Activated CD4-positive, alpha-beta T cell treated with anti-CD3 and anti-CD28 coated beads, Interleukin-10, Interleukin-2, amounts not matched to agents 100 ng/mL and 50 ng/mL, durations not matched to agents 16 hours and 8 hours (primary cell): ENCODE data around the gene COX7B.

Source experiments
- DNase-seq: peaks from one replicate; pipeline ENCODE4 v3.0.0-alpha.2; 2020

COX7B gene

GRCh38 chrX:77945910-77946545 is 46.8 kb downstream of the COX7B start:
- DNase-seq, result no peak

- no peak for DNase-seq
These were observed 47.3 kb downstream of the COX7B start for GRCh38 chrX:77946571-77946970.

DNA sequence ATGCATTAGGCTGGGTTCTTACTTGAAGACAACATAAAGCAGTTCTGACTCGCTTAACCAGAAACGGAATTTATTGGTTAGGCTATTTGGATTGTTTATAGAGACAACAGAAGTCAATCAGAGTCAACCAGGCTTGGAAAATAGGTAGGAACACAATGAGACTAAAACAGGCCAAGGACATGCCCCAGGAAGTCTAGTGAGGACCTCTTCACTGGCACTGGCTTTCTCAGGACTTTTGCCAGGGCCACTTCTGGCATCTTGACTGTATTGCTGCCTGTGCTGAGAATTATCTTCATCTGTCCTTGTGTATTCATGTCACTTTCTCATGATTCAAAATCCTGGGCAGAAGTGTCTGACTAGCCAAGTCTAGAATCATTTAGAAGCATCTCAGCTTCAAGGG is 50.6 kb downstream of the COX7B start:
- DNase-seq, result no peak

- DNase-seq, result no peak
These were observed 52.9 kb downstream of the COX7B start for GRCh38 chrX:77952173-77952572.

- no peak for DNase-seq
These were observed 54.0 kb downstream of the COX7B start for GRCh38 chrX:77953302-77953701.

DNA sequence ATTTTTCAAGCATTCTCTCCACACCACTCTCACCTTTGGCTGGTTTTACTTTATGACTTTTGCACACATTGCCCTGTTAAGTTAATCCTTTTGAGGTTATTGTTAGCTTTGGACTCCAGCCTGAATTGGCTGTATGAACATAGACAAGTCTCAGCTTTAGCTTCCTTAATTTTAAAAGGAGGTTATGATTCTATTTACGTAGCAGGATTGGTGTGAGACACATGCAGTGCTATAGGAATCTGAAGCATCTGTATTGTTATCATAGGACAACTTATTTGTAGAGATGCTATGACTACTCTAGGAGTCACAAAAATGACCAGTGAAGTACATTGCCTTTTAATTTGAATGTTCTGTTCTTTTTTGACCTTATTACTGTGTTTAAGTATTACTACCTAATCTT is 54.4 kb downstream of the COX7B start:
- DNase-seq, result no peak
